ENCODE data around the gene NID1. TPM values are rescaled to one million over a fixed set of nuclear protein-coding genes. Genes with fewer than 3 reads are reported as not detected.

Gene NID1
- polyA plus RNA-seq, 1 donor (not counting 4 experiments of a cell fraction or from before 2014, with no cell fraction given), result 1.8 TPM

- no peak for DNase-seq (ENCODE audit: low read depth, low spot score)
- TF ChIP-seq EZH2 (IDR thresholded peaks at IDR 0.05; ENCODE audit: low read length) (no peak), CTCF (optimal IDR thresholded peaks at IDR 0.05 in 1 of 3, IDR thresholded peaks at IDR 0.05 in 1 of 3, conservative IDR thresholded peaks at IDR 0.05 in 1 of 3; ENCODE audit: extremely low read depth in 1 of 3, insufficient read depth in 2 of 3, low read length in 3 of 3) (no peak)
- no peaks in the 10 kb centered on the region for H4K20me1 ChIP-seq (ENCODE audit: control insufficient read depth, extremely low read depth, insufficient read depth, low read length)
- H3K4me1 ChIP-seq (ENCODE audit: control insufficient read depth, extremely low read depth, insufficient read depth, low read length), result peaks cover 26% of the 10 kb centered on the region
- dilution Hi-C loops (cut with MboI; ENCODE audit: extremely low pct_ligation_motif_present, low sequenced_read_pairs), result no loop called here
- no peaks in the 10 kb centered on the region for H3K79me2 ChIP-seq (ENCODE audit: control insufficient read depth, insufficient read depth, low read length)
- H2AFZ ChIP-seq (ENCODE audit: control insufficient read depth, low read length), result no peak overlapping the region
- FAIRE-seq, result no peak
- H3K27ac ChIP-seq (ENCODE audit: control insufficient read depth, insufficient read depth, low read length), result no peak overlapping the region
- no peaks in the 10 kb centered on the region for H3K27me3 ChIP-seq (ENCODE audit: control insufficient read depth, extremely low read depth, insufficient read depth, low read length)
- no peaks in the 10 kb centered on the region for H3K9me1 ChIP-seq (ENCODE audit: control insufficient read depth, extremely low read depth, insufficient read depth, low read length)
- H3K9ac ChIP-seq (ENCODE audit: control insufficient read depth, extremely low read depth, insufficient read depth, low read length), result no peak overlapping the region
- H3K9me3 ChIP-seq (ENCODE audit: control insufficient read depth, low read depth, low read length), result no peaks in the 10 kb centered on the region
- H3K36me3 ChIP-seq (ENCODE audit: control insufficient read depth in 2 of 2, extremely low read depth in 1 of 2, insufficient read depth in 2 of 2, low read length in 2 of 2), result no peaks in the 10 kb centered on the region
- no peak overlapping the region for H3K4me3 ChIP-seq (ENCODE audit: control insufficient read depth in 2 of 3, extremely low read depth in 1 of 3, insufficient read depth in 2 of 3, low read depth in 1 of 3, low read length in 3 of 3)
- H3K4me2 ChIP-seq (ENCODE audit: control insufficient read depth, extremely low read depth, insufficient read depth, low read depth, low read length), result no peak overlapping the region
Measured at GRCh38 chr1:235996048-235996785, 68.7 kb downstream of the NID1 start.

DNA sequence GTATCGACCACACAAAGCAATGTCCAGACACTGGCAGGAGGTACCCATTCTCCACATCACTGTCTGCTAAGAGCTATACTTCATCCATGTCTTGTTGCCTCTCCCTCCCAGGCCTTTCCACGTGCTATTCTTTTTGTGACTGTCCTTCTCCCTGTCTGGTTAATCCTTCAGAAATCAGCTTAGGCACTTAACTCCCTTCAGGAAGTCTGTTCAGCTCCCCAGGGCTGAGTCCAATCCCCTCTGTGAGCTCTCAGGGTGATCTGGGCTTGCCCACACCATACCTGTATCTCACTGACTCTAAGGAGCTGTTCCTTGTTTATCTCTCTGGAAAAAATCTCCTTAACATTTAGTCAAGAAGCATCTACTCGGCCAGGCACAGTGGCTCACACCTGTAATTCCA lies 69.4 kb downstream of the NID1 start:
- Histone ChIP-seq H3K9me1 (ENCODE audit: control insufficient read depth, extremely low read depth, insufficient read depth, low read length) (no peaks in the 10 kb centered on the region), H3K9me3 (ENCODE audit: control insufficient read depth, low read depth, low read length) (no peaks in the 10 kb centered on the region), H3K9ac (ENCODE audit: control insufficient read depth, extremely low read depth, insufficient read depth, low read length) (no peak overlapping the region), H4K20me1 (ENCODE audit: control insufficient read depth, extremely low read depth, insufficient read depth, low read length) (no peaks in the 10 kb centered on the region), H3K4me3 (ENCODE audit: control insufficient read depth in 2 of 3, extremely low read depth in 1 of 3, insufficient read depth in 2 of 3, low read depth in 1 of 3, low read length in 3 of 3) (no peak overlapping the region), H3K79me2 (ENCODE audit: control insufficient read depth, insufficient read depth, low read length) (no peaks in the 10 kb centered on the region), H2AFZ (ENCODE audit: control insufficient read depth, low read length) (no peak overlapping the region), H3K4me2 (ENCODE audit: control insufficient read depth, extremely low read depth, insufficient read depth, low read depth, low read length) (no peak overlapping the region), H3K27ac (ENCODE audit: control insufficient read depth, insufficient read depth, low read length) (no peak overlapping the region), H3K4me1 (ENCODE audit: control insufficient read depth, extremely low read depth, insufficient read depth, low read length) (peaks cover 26% of the 10 kb centered on the region), H3K27me3 (ENCODE audit: control insufficient read depth, extremely low read depth, insufficient read depth, low read length) (no peaks in the 10 kb centered on the region), H3K36me3 (ENCODE audit: control insufficient read depth in 2 of 2, extremely low read depth in 1 of 2, insufficient read depth in 2 of 2, low read length in 2 of 2) (no peaks in the 10 kb centered on the region)
- TF ChIP-seq EZH2 (IDR thresholded peaks at IDR 0.05; ENCODE audit: low read length) (no peak), CTCF (optimal IDR thresholded peaks at IDR 0.05 in 1 of 3, IDR thresholded peaks at IDR 0.05 in 1 of 3, conservative IDR thresholded peaks at IDR 0.05 in 1 of 3; ENCODE audit: extremely low read depth in 1 of 3, insufficient read depth in 2 of 3, low read length in 3 of 3) (no peak)
- dilution Hi-C loops (cut with MboI; ENCODE audit: extremely low pct_ligation_motif_present, low sequenced_read_pairs), result no loop called here
- no peak for DNase-seq (ENCODE audit: low read depth, low spot score)
- FAIRE-seq, result no peak

All from keratinocyte (primary cell).